CD14-positive monocyte (primary cell): ENCODE measurements around the gene RIMS1. TPM values are rescaled to one million over a fixed set of nuclear protein-coding genes. Genes with fewer than 3 reads are reported as not detected.

Experiments
- DNase-seq, 3 donors: peaks; one replicate each; pipeline ENCODE4 v3.0.0-alpha.2; 2011 to 2022
- H2AFZ ChIP-seq: 2 replicates; pipeline ENCODE4 v1.6.0; 2012; ENCODE audit warnings: mild to moderate bottlenecking, low read depth, low read length, inconsistent platforms; ENCODE audit not compliant: insufficient read depth, poor library complexity, severe bottlenecking
- H3K27ac ChIP-seq, 2 donors: 1 replicate in 1 of 2; 2 replicates in 1 of 2; pipeline ENCODE4 v1.5.1; 2012 to 2013; ENCODE audit warnings: low read length in 2 of 2, control low read depth in 1 of 2, inconsistent platforms in 1 of 2, low read depth in 1 of 2, mild to moderate bottlenecking in 1 of 2
- H3K27me3 ChIP-seq, 2 donors: one replicate each; pipeline versions ENCODE4 v1.6.0 to v1.6.1; 2011 to 2013; ENCODE audit warnings: low read length in 2 of 2; ENCODE audit not compliant: control insufficient read depth in 2 of 2, insufficient read depth in 2 of 2
- H3K36me3 ChIP-seq, 2 donors: replicated peaks in 1 of 2; 1 replicate in 1 of 2; 2 replicates in 1 of 2; pipeline versions ENCODE4 v1.5.1 to v1.6.1; 2012 to 2013; ENCODE audit warnings: low read length in 2 of 2, control low read depth in 1 of 2, inconsistent platforms in 1 of 2, mild to moderate bottlenecking in 1 of 2; ENCODE audit not compliant: insufficient read depth in 2 of 2, control insufficient read depth in 1 of 2
- H3K4me1 ChIP-seq, 2 donors: 1 replicate in 1 of 2; 2 replicates in 1 of 2; pipeline versions ENCODE4 v1.5.1 to v1.6.1; 2012 to 2013; ENCODE audit warnings: low read length in 2 of 2, control low read depth in 1 of 2, inconsistent platforms in 1 of 2, mild to moderate bottlenecking in 1 of 2, moderate library complexity in 1 of 2; ENCODE audit not compliant: insufficient read depth in 2 of 2, control insufficient read depth in 1 of 2
- H3K4me2 ChIP-seq: replicated peaks from 2 replicates; pipeline ENCODE3; 2012; ENCODE audit warnings: low read length, moderate library complexity, mild to moderate bottlenecking; ENCODE audit not compliant: poor library complexity, severe bottlenecking; ENCODE audit errors: extremely low read depth
- H3K4me3 ChIP-seq, 3 experiments: fragments of 200-600 bp in 1 of 3; sonication (generic) in 1 of 3; replicated peaks in 1 of 3; 1 replicate in 2 of 3; 2 replicates in 1 of 3; pipeline ENCODE4 v1.5.1; 2011 to 2013; ENCODE audit warnings: low read length in 3 of 3, mild to moderate bottlenecking in 3 of 3, control low read depth in 2 of 3, low read depth in 2 of 3, inconsistent platforms in 1 of 3, moderate library complexity in 1 of 3
- H3K79me2 ChIP-seq: 2 replicates; pipeline ENCODE4 v1.6.0; 2012; ENCODE audit warnings: mild to moderate bottlenecking, control low read depth, inconsistent platforms, low read length, moderate library complexity; ENCODE audit not compliant: insufficient read depth
- H3K9ac ChIP-seq: 2 replicates; pipeline ENCODE4 v1.6.0; 2017; ENCODE audit warnings: low read length, mild to moderate bottlenecking; ENCODE audit not compliant: insufficient read depth, poor library complexity, severe bottlenecking
- H3K9me3 ChIP-seq, 2 donors: replicated peaks in 1 of 2; 1 replicate in 1 of 2; 2 replicates in 1 of 2; pipeline versions ENCODE4 v1.5.1 to v1.6.1; 2012 to 2013; ENCODE audit warnings: low read length in 2 of 2, control low read depth in 1 of 2; ENCODE audit not compliant: control insufficient read depth in 1 of 2, insufficient read depth in 1 of 2
- H4K20me1 ChIP-seq: 2 replicates; pipeline ENCODE4 v1.6.0; 2012; ENCODE audit warnings: mild to moderate bottlenecking, low read length, control low read depth, moderate library complexity; ENCODE audit not compliant: insufficient read depth
- H3K27ac Mint-ChIP-seq, 7 donors: one replicate each; pipeline ENCODE4 v1.8.0; 2020; ENCODE audit warnings: mild to moderate bottlenecking in 7 of 7, mixed read lengths in 7 of 7, moderate library complexity in 6 of 7, inconsistent platforms in 2 of 7
- H3K27me3 Mint-ChIP-seq, 3 donors: one replicate each; pipeline ENCODE4 v1.8.0; 2021 to 2022; ENCODE audit warnings: low read depth in 3 of 3, mild to moderate bottlenecking in 3 of 3, mixed read lengths in 3 of 3, moderate library complexity in 3 of 3, inconsistent platforms in 1 of 3
- H3K36me3 Mint-ChIP-seq, 2 donors: one replicate each; pipeline ENCODE4 v1.8.0; 2020; ENCODE audit warnings: mixed read lengths in 2 of 2, inconsistent platforms in 1 of 2, mild to moderate bottlenecking in 1 of 2
- H3K4me1 Mint-ChIP-seq: one replicate; pipeline ENCODE4 v1.8.0; 2020; ENCODE audit warnings: mild to moderate bottlenecking, mixed read lengths
- H3K4me3 Mint-ChIP-seq, 2 donors: one replicate each; pipeline ENCODE4 v1.8.0; 2020; ENCODE audit warnings: mild to moderate bottlenecking in 2 of 2, mixed read lengths in 2 of 2, moderate library complexity in 1 of 2
- H3K9me3 Mint-ChIP-seq, 7 donors: one replicate each; pipeline ENCODE4 v1.8.0; 2020 to 2022; ENCODE audit warnings: mixed read lengths in 7 of 7, mild to moderate bottlenecking in 6 of 7, moderate library complexity in 6 of 7, inconsistent platforms in 2 of 7
- WGBS: methylation state at CpG from one replicate; pipeline ENCODE4 v1.1.5; 2013; ENCODE audit warnings: missing lambda C conversion rate; ENCODE audit not compliant: insufficient coverage; 5-methylcytosine and 5-hydroxymethylcytosine counted together
- intact Hi-C, 2 donors: fragments of 100-400 bp; cut with micrococcal nuclease; formaldehyde crosslinking; loops; one replicate each; pipeline versions ENCODE4 v1.15.0 to v1.15.1; 2023
- polyA plus RNA-seq, 3 donors: library from polyadenylated mRNA; depleted of rRNA in 1 of 3; unstranded in 2 of 3; stranded (reverse) in 1 of 3; fragments of 300-500 nt in 2 of 3; fragments of >200 nt in 1 of 3; fragmentation: Illumina TruSeq in 2 of 3; gene quantifications; 1 replicate in 2 of 3; 2 replicates in 1 of 3; pipeline ENCODE4 v1.2.3, GENCODE V29; 2012 to 2021
- TF ChIP-seq, protein P1 (sequence below): fragments of 200-600 bp; IDR thresholded peaks from one replicate; pipeline ENCODE4 v1.8.0; 2022; ENCODE audit warnings: antibody characterized with exemption, mild to moderate bottlenecking

Gene RIMS1
- polyA plus RNA-seq, 3 donors, result not detected

DNA sequence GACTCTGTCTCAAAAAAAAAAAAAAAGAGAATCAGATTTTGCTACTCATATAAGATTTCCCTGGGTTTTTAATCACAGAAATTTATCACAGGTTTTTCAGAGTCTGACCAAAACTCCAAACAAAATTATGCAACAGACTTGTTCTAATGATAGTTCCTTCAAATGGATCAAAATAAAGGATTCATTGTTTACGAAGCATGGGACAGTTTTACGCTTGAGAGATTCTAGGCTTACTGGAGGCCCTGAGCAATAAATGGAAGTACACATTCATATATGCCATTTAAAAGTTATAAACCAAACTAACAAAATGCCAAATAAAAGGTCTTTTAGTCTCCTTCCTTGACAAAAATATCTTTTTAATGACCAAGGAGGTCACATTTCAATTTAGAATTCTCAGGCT is 490.4 kb downstream of the RIMS1 start:
- Histone ChIP-seq H3K4me3 (no peak overlapping the region), H3K36me3 (no peaks in the 10 kb centered on the region), H3K79me2 (no peaks in the 10 kb centered on the region), H3K9ac (no peak overlapping the region), H2AFZ (no peak overlapping the region), H3K27ac (no peak overlapping the region), H3K27me3 (no peaks in the 10 kb centered on the region), H3K4me2 (no peak overlapping the region), H3K4me1 (no peaks in the 10 kb centered on the region), H3K9me3 (no peaks in the 10 kb centered on the region), H4K20me1 (no peaks in the 10 kb centered on the region)
- no peak overlapping the region for H3K4me3 Mint-ChIP-seq
- no peaks in the 10 kb centered on the region for H3K36me3 Mint-ChIP-seq
- H3K9me3 Mint-ChIP-seq, result peaks cover 0 to 2% (median 0%) of the 10 kb centered on the region in 7 donors
- H3K27ac Mint-ChIP-seq, result no peak overlapping the region
- H3K27me3 Mint-ChIP-seq, result peaks cover 3 to 7% (median 4%) of the 10 kb centered on the region in 3 donors
- no peak for DNase-seq
- WGBS, result no CpG with 5 or more reads among the region's 2 CpGs
- intact Hi-C loops, result no loop called here
- H3K4me1 Mint-ChIP-seq, result no peaks in the 10 kb centered on the region
- TF ChIP-seq, protein P1, sequence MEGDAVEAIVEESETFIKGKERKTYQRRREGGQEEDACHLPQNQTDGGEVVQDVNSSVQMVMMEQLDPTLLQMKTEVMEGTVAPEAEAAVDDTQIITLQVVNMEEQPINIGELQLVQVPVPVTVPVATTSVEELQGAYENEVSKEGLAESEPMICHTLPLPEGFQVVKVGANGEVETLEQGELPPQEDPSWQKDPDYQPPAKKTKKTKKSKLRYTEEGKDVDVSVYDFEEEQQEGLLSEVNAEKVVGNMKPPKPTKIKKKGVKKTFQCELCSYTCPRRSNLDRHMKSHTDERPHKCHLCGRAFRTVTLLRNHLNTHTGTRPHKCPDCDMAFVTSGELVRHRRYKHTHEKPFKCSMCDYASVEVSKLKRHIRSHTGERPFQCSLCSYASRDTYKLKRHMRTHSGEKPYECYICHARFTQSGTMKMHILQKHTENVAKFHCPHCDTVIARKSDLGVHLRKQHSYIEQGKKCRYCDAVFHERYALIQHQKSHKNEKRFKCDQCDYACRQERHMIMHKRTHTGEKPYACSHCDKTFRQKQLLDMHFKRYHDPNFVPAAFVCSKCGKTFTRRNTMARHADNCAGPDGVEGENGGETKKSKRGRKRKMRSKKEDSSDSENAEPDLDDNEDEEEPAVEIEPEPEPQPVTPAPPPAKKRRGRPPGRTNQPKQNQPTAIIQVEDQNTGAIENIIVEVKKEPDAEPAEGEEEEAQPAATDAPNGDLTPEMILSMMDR, result no peak

DNA sequence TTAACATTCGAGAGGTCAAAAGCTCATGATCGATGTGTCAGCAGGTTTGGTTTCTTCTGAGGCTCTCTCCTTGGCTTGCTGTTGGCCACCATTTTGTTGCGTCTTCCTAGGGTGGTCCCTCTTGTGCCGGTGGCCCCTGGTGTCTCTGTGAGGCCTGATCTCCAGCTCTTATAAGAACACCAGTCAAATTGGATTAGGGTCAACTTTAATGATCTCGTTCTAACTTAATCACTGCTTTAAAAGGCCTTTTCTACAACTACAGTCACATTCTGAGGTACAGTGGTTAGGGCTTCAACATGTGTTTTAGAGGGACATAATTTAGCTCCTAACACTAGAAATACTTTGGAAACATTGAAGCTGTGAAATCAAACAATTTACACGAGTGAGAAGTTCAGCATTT is 494.7 kb downstream of the RIMS1 start:
- Histone ChIP-seq H4K20me1 (no peaks in the 10 kb centered on the region), H2AFZ (no peak overlapping the region), H3K36me3 (no peaks in the 10 kb centered on the region), H3K9me3 (no peaks in the 10 kb centered on the region), H3K79me2 (no peaks in the 10 kb centered on the region), H3K4me3 (no peak overlapping the region), H3K27me3 (no peaks in the 10 kb centered on the region), H3K9ac (no peak overlapping the region), H3K27ac (no peak overlapping the region), H3K4me2 (no peak overlapping the region), H3K4me1 (no peaks in the 10 kb centered on the region)
- H3K4me1 Mint-ChIP-seq, result no peaks in the 10 kb centered on the region
- no peak overlapping the region for H3K27ac Mint-ChIP-seq
- H3K36me3 Mint-ChIP-seq, result no peaks in the 10 kb centered on the region
- WGBS, result 97% methylated on average over 3 of the region's 6 CpGs
- TF ChIP-seq, protein P1, result no peak
- H3K27me3 Mint-ChIP-seq, result peaks cover 2 to 6% (median 5%) of the 10 kb centered on the region in 3 donors
- peaks cover 0 to 2% (median 0%) of the 10 kb centered on the region in 7 donors for H3K9me3 Mint-ChIP-seq
- H3K4me3 Mint-ChIP-seq, result no peak overlapping the region
- no peak for DNase-seq
- intact Hi-C loops, result no loop called here
